HG02759 (cell line): ENCODE data around the gene HIGD2B.
"Not testable (repeated sequence)": the region's sequence is repeated elsewhere in the genome, so short reads cannot be mapped to it uniquely, and the experiment has no call there.

ENCODE experiments used
- ATAC-seq: cut with Tn5 transposase; IDR thresholded peaks from one replicate; pipeline ENCODE4 v1.9.1; 2021; ENCODE audit warnings: mild to moderate bottlenecking, moderate library complexity; ENCODE audit not compliant: unreplicated experiment

HIGD2B gene

DNA sequence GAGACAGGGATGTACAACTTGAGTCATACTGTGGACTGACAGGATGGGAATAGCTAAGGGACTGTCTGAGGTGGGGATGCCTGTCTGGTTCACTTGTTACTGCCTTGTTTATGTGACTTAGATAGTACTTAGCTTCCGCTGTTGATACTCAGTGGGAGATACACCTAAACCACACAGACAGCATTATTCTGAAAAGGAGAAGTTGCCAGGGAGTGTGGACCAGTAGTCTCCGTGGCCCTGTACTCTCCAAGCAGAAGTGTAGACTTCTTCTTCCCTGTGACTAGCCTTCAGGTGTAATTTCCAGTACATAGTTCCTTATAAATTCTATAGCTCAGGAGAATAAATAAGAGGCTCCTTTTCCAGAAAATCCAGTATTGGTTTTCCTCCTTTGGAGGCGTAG lies 5.1 kb downstream of the HIGD2B start:
- ATAC-seq: no peak

DNA sequence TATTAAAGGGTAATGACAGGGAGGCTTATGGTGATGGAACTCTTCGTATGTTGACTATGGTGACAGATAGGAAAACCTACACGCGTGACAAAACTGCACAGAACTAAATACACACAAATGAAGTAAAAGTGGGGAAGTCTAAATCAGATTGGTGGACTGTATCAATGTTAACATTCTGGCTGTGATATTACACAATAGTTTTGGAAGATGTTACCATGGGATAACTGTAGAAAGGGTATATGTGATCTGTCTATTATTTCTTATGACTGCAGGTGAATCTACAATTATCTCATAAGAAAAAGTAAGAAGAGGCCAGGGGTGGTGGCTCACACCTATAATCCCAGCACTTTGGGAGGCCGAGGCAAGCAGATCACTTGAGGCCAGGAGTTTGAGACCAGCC lies 9.1 kb downstream of the HIGD2B start:
- ATAC-seq: no peak

DNA sequence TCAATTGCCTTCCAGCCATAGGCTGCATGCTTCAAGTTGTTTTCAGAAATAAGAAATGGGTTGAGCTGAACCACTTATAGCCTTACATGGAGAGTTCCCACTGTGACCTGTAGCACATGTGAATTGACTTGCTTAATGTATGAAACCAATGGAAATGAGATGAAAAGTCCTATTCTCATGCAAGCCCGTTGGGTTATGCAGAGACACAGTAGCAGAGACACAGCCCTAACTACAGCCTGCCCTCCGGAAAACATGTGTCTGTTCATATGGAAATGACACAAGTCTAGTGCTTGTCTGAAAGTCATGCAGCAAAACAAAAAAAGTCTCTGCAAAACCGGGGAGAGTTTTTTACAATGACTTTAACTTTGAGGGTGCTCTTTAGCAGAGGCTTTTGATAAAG lies 14.5 kb downstream of the HIGD2B start:
- ATAC-seq: no peak

DNA sequence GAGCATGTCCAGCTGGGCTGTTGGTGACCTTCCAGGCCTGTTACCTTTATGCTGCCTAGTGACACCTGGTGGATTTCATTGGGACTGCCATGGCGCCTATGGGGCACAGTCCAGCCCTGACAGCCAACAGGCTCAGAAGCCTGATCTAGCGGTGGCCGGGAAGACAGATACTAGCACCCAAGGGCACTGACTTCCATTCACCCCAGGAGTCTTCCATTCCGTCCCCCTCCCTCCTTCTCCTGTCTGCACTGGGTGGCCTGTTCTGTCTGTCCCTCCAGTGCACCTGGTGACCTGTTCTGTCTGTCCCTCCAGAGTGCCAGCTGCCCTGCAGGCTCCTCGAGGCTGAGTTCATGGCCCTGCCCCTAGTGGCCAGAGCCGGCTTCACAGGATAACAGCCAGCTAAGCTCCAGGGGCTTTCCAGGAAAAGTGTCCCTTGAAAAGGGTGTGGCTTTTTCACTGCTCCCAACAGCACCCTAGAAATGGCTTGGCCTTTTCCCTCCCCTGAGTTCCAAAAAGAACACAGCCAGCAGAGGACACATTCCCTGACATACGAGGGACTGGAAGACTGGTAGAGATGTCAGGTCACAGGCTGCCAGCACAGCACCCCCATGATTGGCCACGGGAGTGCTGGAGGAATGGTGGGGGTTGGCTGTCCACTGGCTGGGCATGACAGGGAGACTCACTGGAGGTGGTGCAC lies 15.2 kb downstream of the HIGD2B start:
- peak; percentile 90 for ATAC-seq

DNA sequence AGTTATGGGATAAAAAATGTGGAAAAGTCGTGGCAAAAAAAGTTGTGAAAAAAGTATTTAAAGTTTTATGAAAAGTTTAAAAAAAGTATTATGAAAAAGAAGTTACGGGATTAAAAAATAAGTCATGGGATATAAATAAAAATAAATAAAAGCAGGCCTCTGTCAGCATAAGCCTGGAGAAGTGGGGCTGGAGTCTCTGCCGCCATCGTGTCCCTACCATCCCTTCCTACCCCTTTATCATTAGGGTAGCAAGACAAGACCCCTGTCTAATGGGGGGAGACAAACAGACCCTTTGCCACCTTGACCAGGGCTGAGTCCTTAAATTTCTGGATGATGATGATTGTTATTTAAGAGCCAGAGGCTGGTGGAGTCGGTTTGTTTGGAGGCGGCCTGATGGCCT lies 16.2 kb downstream of the HIGD2B start:
- ATAC-seq: not testable (repeated sequence)

DNA sequence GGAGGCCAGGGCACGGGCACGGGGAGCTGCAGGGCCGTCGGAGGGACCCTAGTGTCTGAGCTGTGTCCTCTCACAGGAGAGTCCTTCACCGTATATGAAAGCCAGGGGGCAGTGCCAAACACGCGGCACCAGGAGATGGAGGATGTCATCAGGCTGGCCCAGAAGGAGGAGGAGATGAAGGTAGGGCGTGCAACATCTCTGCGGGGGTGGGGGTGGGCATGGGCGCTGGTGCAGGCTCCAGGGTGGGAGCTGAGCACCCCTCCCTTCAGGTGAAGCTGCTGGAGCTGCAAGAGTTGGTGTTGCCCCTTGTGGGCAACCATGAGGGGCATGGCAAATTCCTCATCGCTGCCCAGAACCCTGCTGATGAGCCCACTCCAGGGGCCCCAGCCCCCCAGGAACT lies 20.3 kb downstream of the HIGD2B start:
- ATAC-seq: not testable (repeated sequence)

DNA sequence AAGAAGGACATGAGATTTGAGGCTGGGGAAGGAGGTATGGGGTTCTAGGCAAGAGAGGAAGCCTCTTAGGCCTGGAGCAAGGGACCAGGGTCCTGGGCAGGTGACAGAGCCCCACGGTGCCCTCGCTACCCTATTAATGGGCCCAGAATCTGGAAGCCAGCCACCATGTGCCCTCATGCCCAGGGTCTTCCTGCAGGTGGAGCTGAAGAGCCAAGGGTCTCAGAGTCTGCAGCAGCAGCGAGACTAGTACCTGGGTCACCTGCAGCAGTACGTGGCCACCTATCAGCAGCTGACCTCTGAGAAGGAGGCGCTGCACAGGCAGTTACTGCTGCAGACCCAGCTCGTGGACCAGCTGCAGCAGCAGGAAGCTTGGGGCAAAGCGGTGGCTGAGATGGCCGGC lies 22.1 kb downstream of the HIGD2B start:
- ATAC-seq: not testable (repeated sequence)

DNA sequence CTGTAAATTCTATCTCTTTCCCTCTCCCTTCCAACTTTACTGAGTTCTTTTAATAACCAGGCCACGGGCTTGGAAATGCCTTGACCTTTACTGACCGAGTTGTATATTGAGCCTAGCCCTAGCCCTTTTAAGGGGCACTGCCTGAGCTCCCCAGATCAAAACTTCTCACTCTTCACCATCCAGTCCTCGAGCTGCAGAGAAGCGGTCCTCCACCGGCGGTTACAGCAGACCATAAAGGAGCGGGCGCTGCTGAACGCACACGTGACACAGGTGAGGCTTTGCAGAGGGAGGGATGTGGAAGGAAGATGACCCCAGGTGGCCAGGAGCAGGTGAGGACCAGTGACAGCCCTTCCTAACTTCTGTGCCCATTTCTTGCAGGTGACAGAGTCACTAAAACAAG lies 24.9 kb downstream of the HIGD2B start:
- ATAC-seq: not testable (repeated sequence)

DNA sequence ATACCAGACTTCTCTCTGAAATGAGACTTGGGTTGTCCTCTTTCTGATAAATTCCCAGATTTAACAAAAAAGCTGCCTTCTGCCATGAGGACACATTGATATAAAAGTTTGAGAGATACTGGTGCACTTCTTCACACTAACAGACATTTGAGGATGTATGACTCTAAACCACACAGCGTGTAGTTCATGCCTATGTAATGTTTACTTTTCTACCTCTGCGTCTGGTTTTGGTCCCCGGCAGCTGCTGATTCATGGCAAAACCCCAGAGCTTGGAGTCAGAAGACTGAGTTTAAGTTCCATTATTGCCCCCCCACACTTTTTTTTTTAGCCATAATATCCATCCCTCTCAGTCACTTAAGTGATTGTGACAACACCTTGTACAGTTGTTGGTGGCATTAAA lies 30.0 kb downstream of the HIGD2B start:
- ATAC-seq: not testable (repeated sequence)

DNA sequence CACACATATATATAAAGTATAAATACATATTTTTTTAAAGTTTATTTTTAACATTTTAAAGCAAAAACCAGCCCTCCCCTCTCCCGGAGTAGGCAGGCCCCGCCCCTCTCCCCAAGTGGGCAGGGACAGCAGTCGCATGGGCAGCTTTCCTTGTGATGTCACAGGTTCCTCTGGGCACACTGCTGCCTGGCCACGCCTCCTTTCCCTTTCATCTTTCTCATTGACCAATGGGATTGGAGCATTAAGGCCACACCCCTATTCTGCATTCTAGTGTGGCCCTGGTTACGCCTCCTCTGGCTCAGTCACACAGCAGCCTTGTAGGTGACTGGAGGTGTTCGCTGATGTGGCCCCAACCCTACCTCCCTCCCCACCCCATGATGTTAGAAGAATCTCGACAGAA lies 31.6 kb downstream of the HIGD2B start, which contains the start of gene GOLGA6B:
TSS of gene GOLGA6B (plus strand) at position 301 of the 400 bp plus-strand sequence. CDS start at position 342, 41 bp downstream.
- not testable (repeated sequence) for ATAC-seq

DNA sequence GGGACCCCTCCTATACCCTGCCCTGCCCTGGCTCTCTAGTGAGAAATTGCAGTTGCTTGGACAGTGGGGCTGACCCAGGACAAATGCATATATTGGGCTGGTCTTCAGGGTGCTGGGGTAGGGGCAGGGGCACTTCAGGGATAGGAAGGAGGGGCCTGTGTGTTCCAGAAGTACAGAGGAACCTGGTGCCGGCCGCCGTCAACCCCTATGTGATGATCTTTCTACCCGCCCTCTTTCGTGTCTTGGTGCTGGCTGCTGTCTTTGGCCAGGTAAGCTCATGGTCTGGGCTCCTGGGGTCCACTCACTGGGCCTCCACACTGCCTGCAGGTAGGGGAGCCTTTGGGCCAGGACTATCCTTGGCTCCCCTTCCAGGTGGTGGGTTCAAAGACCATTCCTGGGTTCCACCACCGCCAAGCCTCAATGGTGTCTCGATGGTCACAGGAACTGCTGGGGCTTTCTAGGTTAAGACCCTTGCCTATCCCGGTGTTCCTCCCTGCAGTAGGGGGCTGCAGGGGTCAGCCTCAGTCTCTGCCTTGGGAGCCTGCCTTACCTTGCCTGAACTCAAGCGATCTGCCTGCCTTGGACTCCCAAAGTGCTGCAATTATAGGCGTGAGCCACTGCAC lies 37.2 kb downstream of the HIGD2B start:
- not testable (repeated sequence) for ATAC-seq

DNA sequence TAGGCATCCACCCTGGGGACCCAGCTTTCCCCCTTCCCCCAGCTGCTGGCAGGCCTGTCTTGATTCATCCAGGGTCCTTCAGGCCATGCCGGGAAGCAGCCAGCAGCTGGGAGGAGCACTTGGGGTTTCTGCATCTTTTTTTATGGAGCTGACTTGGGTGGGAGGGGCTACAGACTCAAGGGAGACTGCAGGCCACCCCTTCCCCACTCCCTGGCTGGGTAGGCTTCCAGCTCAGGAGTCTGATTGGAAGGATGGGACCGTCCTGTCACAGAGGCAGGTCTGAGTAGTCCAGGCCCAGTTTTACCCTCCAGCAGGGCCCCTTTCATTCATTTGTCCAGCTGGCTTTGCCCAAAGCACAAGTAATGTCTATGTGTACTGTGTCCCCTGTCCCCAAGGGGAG lies 43.7 kb downstream of the HIGD2B start:
- ATAC-seq: not testable (repeated sequence)

DNA sequence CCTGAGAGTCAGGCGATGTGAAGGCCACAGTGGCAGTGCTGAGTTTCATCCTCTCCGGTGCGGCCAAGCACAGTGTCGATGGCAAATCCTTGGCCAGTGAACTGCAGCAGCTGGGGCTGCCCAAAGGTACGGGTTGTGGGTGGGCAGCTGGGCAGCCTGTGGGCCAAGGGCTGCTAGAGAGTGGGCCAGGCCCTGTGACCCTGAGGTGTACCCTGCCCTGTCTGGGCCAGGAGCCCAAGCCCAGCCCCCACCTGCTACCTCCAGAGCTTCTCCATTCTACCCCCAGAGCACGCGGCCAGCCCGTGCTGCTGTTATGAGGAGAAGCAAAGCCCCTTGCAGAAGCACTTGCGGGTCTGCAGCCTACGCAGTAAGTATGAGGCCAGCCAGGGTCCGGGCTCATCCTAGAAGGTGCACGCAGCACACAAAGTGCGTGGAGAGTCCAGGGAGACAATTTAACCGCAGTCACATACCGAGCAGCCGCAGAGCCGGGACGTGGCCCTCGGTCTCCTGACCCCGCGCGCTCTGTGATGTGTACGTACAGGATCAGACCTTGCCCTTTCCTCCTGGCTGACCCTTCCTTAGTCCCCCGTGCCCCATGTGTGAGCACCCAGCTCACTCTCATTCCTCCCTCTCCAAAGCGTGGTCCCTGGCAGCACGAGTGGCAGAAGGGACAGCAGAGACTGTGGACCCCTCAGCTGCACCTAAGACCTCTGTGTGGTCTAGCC lies 46.1 kb downstream of the HIGD2B start:
- ATAC-seq: not testable (repeated sequence)

DNA sequence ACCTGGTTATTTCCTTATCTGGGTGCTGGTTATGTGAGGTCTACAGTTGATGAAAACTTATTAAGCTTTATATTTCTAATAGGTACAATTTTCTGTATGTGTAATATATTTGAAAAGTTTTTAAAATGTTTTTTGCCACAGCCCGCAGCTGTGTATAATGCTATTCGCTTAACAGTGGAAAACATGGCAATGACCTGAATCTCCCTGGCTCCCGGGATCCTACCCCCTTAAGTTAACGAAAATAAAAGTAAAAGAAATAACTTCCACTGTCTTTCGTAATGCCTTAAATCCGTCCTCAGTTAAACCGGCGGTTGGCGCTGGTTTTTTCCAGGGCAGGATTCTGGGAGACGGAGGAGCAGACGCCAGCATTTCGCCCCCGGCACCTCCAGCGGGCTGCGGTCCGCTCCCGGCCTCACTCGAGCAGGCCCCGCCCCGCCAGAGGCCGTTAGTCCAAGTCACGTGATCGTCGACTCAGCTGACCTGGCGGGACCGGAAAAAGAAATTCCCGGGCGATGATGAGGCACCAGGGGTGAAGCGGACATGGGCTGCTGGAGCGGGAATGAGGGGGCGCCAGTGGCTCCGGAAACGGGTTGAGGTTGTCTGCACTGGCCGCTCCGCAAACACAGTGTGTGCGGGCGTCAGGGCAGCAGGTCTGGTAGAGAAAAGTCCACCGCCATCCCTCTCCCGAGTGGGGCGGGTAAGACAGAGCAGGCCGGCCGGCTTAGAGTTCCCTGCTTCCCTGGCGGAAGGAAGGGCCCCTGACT lies 49.3 kb downstream of the HIGD2B start:
- peak; percentile 81 for ATAC-seq

DNA sequence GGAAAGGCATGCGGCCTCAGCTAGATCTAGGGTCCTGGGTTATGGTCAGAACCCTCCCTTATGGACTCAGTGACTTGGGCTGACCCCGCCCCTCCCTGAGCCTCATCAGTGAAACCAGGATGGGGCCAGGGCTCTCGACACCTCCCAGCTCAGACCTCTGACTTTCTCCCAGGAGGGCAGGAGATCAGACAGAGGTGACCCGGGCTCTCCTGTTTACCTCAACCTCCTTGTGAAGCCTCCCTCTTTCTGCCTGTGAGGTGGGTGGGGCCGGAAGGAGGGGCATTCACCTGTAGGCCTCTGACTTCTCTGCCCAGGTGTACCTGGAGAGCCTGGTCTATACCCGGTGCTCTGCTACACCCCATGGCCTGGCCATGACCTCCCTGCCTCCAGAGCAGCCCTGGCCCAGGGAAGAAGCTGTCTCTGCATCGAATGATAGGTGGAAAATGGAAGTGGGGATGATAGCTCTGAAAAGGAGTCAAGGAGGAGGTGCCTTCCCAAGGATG lies 56.9 kb downstream of the HIGD2B start:
- not testable (repeated sequence) for ATAC-seq

DNA sequence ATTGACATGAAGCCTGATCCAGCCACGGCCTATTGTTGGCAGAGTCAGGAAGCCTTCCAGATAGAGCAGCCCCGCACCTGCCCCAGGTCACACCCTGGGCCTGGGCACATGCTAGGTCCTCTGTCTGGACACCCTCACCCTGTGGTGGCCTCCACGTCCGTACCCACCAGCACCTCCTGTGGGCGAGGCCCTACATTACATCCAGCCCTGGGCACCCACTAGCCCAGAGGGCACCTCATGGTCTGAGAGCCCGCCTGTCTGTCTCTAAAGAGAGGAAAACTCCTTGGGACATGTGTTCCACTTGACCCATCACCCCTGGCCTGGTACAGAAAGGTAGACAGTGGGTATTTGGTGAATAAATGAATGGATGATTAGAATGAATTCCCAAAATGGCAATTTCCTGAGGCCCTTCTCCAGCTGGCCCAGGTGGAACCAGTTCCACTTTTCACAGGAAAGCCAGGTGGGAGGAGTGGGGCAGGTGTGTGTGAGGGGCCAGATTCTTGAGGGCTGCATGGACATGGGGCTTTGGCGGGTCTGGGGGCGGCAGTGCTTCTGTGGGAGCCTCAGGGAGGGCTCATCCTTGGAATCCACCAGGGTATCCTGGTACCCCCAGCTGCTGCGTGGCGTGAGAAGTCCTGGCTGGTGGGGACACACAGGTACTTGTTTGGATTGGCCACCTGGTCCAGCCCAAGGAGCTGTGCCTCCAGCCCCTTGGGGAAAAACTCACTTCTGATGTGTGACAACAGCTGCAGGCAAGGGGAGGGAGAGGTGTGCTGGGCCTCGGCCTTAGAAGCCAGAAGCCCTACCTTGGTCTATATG lies 57.5 kb downstream of the HIGD2B start:
- not testable (repeated sequence) for ATAC-seq

DNA sequence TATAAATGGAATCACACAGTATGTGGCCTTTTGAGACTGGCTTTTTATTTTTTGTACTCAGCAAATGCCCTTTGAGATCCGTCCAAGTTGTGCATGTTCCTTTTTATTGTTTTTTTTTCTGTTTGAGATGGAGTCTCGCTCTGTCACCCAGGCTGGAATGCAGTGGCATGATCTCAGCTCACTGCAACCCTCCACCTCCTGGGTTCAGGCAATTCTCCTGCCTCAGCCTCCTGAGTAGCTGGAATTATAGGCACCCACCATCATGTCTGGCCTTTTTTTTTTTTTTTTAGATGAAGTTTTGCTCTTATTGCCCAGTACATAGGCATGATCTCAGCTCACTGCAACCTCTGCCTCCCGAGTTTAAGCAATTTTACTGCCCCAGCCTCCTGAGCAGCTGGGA lies 59.8 kb downstream of the HIGD2B start:
- ATAC-seq: not testable (repeated sequence)
